ENCODE data around the gene AFG3L2. TPM values are rescaled to one million over a fixed set of nuclear protein-coding genes. Genes with fewer than 3 reads are reported as not detected.

Gene AFG3L2
- total and polyA plus RNA-seq, 2 experiments from 2014 or later, result 50.3 to 105 TPM

GRCh38 chr18:12281861-12282260 lies 95.2 kb downstream of the AFG3L2 start:
- no peak overlapping the region for H3K4me3 Mint-ChIP-seq
- no peak overlapping the region for H3K27ac ChIP-seq (ENCODE audit: low read depth)
- H3K9me3 Mint-ChIP-seq, result no peaks in the 10 kb centered on the region
- DNase-seq (ENCODE audit: low spot score), result no peak
- peaks cover 2% of the 10 kb centered on the region for H3F3A ChIP-seq (replicated peaks; ENCODE audit: low read depth)
- no peaks in the 10 kb centered on the region for H3K36me3 ChIP-seq (ENCODE audit: insufficient read depth)
- no peak overlapping the region for H2AFZ ChIP-seq
- peaks cover 11% of the 10 kb centered on the region for H3K27me3 ChIP-seq (ENCODE audit: insufficient read depth)
- peaks cover 19% of the 10 kb centered on the region for H3K27me3 Mint-ChIP-seq (ENCODE audit: insufficient read depth, low read depth, poor library complexity)
- H3K79me2 ChIP-seq (replicated peaks; ENCODE audit: insufficient read depth), result no peaks in the 10 kb centered on the region
- no peak for ATAC-seq
- peaks cover 10% of the 10 kb centered on the region; the same call in 1 of the 2 replicates for H3K4me1 ChIP-seq (ENCODE audit: insufficient read depth)
- no peaks in the 10 kb centered on the region for H3K9me2 ChIP-seq (ENCODE audit: insufficient read depth)
- no peak overlapping the region for H3K4me3 ChIP-seq
- no peak overlapping the region for H3K27ac Mint-ChIP-seq
- no peaks in the 10 kb centered on the region for H4K20me1 ChIP-seq (replicated peaks; ENCODE audit: insufficient read depth)
- no peak for TF ChIP-seq ZNF462 (CRISPR knock-in tag; IDR thresholded peaks at IDR 0.05)
- TF ChIP-seq NANOG (IDR thresholded peaks at IDR 0.05; ENCODE audit: borderline replicate concordance), result no peak
- no peak for TF ChIP-seq ZNF331 (CRISPR knock-in tag; IDR thresholded peaks at IDR 0.05; ENCODE audit: low read depth)
- no peak for TF ChIP-seq CTCF (conservative IDR thresholded peaks at IDR 0.05; ENCODE audit: low read depth in 2 of 2)
- TF ChIP-seq ETS1 (IDR thresholded peaks at IDR 0.05), result no peak
- no peak for TF ChIP-seq REST (IDR thresholded peaks at IDR 0.05; ENCODE audit: unreplicated experiment)
- TF ChIP-seq JUNB (IDR thresholded peaks at IDR 0.05; ENCODE audit: unreplicated experiment), result no peak
- TF ChIP-seq STAT1 (IDR thresholded peaks at IDR 0.05; ENCODE audit: unreplicated experiment), result no peak
- TF ChIP-seq EZH2 (IDR thresholded peaks at IDR 0.05; ENCODE audit: low read depth, unreplicated experiment), result no peak
- TF ChIP-seq ZNF114 (CRISPR knock-in tag; IDR thresholded peaks at IDR 0.05), result no peak
- TF ChIP-seq POLR2AphosphoS5 (IDR thresholded peaks at IDR 0.05; ENCODE audit: low read depth), result no peak
- no peak for TF ChIP-seq EZH2phosphoT487 (IDR thresholded peaks at IDR 0.05; ENCODE audit: unreplicated experiment)
- TF ChIP-seq CREB1 (CRISPR knock-in tag; IDR thresholded peaks at IDR 0.05; ENCODE audit: low read depth), result no peak
- no peak overlapping the region for H3K4me2 ChIP-seq
- no peaks in the 10 kb centered on the region for H3K36me3 Mint-ChIP-seq (ENCODE audit: low read depth)
- H3K4me1 Mint-ChIP-seq, result peaks cover 29% of the 10 kb centered on the region
